ENCODE measurements around the gene PRCP.

Gene PRCP

GRCh38 chr11:82939456-82939855 is 39.2 kb upstream of the PRCP start:
- Histone ChIP-seq H3K36me3 (peaks cover 4% of the 10 kb centered on the region), H3K4me1 (no peaks in the 10 kb centered on the region), H3K27me3 (no peaks in the 10 kb centered on the region), H3K4me3 (ENCODE audit: low read depth, low read length) (no peak overlapping the region), H3K9me3 (no peaks in the 10 kb centered on the region)
- no peak for DNase-seq
- TF ChIP-seq CTCF (IDR thresholded peaks at IDR 0.05; ENCODE audit: low read depth, low read length), result no peak

DNA sequence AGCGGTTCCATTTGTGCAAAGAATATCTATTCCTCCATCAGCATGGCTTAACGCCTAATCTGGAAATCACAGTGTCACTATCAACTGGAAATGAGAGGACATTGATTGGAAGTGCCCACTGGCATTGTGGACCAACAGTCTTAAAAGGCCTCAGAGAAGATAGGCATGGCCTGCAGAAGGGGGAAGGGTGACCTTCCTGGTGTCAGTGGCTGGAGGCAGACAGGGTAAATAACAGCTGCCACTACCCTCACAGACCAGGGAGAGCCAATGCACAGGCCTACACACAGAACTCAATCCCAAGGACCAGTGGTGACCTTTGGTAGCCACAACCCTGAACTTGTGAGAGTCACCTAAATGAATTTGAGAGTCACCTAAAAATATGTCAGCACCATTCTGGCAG is 37.3 kb upstream of the PRCP start:
- no peak for DNase-seq
- Histone ChIP-seq H3K4me1 (no peaks in the 10 kb centered on the region), H3K9me3 (no peaks in the 10 kb centered on the region), H3K27me3 (no peaks in the 10 kb centered on the region), H3K4me3 (ENCODE audit: low read depth, low read length) (no peak overlapping the region), H3K36me3 (peaks cover 12% of the 10 kb centered on the region)
- no peak for TF ChIP-seq CTCF (IDR thresholded peaks at IDR 0.05; ENCODE audit: low read depth, low read length)

- Histone ChIP-seq H3K27me3 (no peaks in the 10 kb centered on the region), H3K4me1 (no peaks in the 10 kb centered on the region), H3K9me3 (no peaks in the 10 kb centered on the region), H3K36me3 (peaks cover 20% of the 10 kb centered on the region), H3K4me3 (ENCODE audit: low read depth, low read length) (no peak overlapping the region)
- TF ChIP-seq CTCF (IDR thresholded peaks at IDR 0.05; ENCODE audit: low read depth, low read length), result no peak
- DNase-seq, result no peak
Measured at GRCh38 chr11:82936261-82936660, 36.0 kb upstream of the PRCP start.

DNA sequence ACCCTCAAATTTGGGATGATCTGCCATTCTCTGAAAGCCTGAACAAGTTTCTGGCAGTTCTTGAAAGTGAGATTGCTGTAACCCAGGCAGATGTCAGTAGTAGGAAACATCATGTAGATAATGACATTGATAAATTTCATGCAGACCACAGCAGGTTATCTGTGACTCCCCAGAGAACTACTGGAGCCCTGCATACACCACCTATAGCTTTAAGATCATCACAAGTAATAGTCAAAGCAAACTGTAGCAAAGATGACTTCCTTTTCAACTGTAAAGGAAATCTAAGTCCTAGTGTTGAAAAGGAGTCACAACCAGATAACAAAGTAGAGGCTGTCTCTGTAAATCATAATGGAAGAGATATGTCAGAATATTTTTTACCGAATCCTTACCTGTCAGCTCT is 32.3 kb upstream of the PRCP start:
- Histone ChIP-seq H3K4me3 (ENCODE audit: low read depth, low read length) (no peak overlapping the region), H3K4me1 (no peaks in the 10 kb centered on the region), H3K27me3 (no peaks in the 10 kb centered on the region), H3K9me3 (no peaks in the 10 kb centered on the region), H3K36me3 (peaks cover 20% of the 10 kb centered on the region)
- no peak for TF ChIP-seq CTCF (IDR thresholded peaks at IDR 0.05; ENCODE audit: low read depth, low read length)
- DNase-seq, result no peak

GRCh38 chr11:82930734-82931133 is 30.5 kb upstream of the PRCP start:
- Histone ChIP-seq H3K27me3 (no peaks in the 10 kb centered on the region), H3K36me3 (peaks cover 20% of the 10 kb centered on the region), H3K4me1 (no peaks in the 10 kb centered on the region), H3K9me3 (no peaks in the 10 kb centered on the region), H3K4me3 (ENCODE audit: low read depth, low read length) (no peak overlapping the region)
- DNase-seq, result no peak
- TF ChIP-seq CTCF (IDR thresholded peaks at IDR 0.05; ENCODE audit: low read depth, low read length), result no peak

GRCh38 chr11:82930229-82930628 is 30.0 kb upstream of the PRCP start:
- DNase-seq, result no peak
- H3K4me1 ChIP-seq, result no peaks in the 10 kb centered on the region
- H3K36me3 ChIP-seq, result peaks cover 20% of the 10 kb centered on the region
- H3K4me3 ChIP-seq (ENCODE audit: low read depth, low read length), result no peak overlapping the region
- TF ChIP-seq CTCF (IDR thresholded peaks at IDR 0.05; ENCODE audit: low read depth, low read length), result no peak
- H3K27me3 ChIP-seq, result no peaks in the 10 kb centered on the region
- no peaks in the 10 kb centered on the region for H3K9me3 ChIP-seq
